Heart right ventricle (tissue), 16 donors: ENCODE results near the gene CRYAB. TPM values are rescaled to one million over a fixed set of nuclear protein-coding genes. Genes with fewer than 3 reads are reported as not detected.
A peak's percentile ranks its signal among the peaks of the same experiment; 100 is the strongest.

Source experiments
- ATAC-seq, 8 donors: fragments of 200-7000 bp; cut with Tn5 transposase; one replicate each; pipeline ENCODE4 v1.9.1; 2020; ENCODE audit warnings: mild to moderate bottlenecking in 8 of 8, moderate library complexity in 8 of 8, moderate number of reproducible peaks in 1 of 8
- DNase-seq, 2 donors: peaks; one replicate each; pipeline ENCODE4 v3.0.0-alpha.2; 2020
- H3K27ac ChIP-seq, 10 donors: fragments of 200-600 bp; sonication (generic) in 2 of 10; one replicate each; pipeline versions ENCODE4 v1.5.0 to v1.8.0; 2020 to 2022; ENCODE audit warnings: mild to moderate bottlenecking in 3 of 10
- H3K27me3 ChIP-seq, 7 donors: fragments of 200-600 bp; one replicate each; pipeline ENCODE4 v1.8.0; 2021 to 2022; ENCODE audit warnings: mild to moderate bottlenecking in 2 of 7
- H3K36me3 ChIP-seq, 9 donors: fragments of 200-600 bp; sonication (generic) in 1 of 9; one replicate each; pipeline versions ENCODE4 v1.5.0 to v1.8.0; 2020 to 2022; ENCODE audit warnings: mild to moderate bottlenecking in 2 of 9
- H3K4me1 ChIP-seq, 9 donors: fragments of 200-600 bp; sonication (generic) in 1 of 9; one replicate each; pipeline versions ENCODE4 v1.5.0 to v1.8.0; 2020 to 2022; ENCODE audit warnings: mild to moderate bottlenecking in 4 of 9
- H3K4me3 ChIP-seq, 10 donors: fragments of 200-600 bp; sonication (generic) in 2 of 10; one replicate each; pipeline versions ENCODE4 v1.5.0 to v1.8.0; 2020 to 2022; ENCODE audit warnings: mild to moderate bottlenecking in 7 of 10, moderate library complexity in 2 of 10
- H3K9me3 ChIP-seq, 11 donors: fragments of 200-600 bp in 10 of 11; sonication (generic) in 2 of 11; one replicate each; pipeline versions ENCODE4 v1.5.0 to v1.8.0; 2013 to 2022; ENCODE audit warnings: mild to moderate bottlenecking in 2 of 11, control low read depth in 1 of 11, moderate library complexity in 1 of 11
- WGBS, 2 donors: extraction: QIAGEN DNeasy Blood & Tissue Kit; methylation state at CpG; one replicate each; pipeline ENCODE4 v1.1.7; 2013; ENCODE audit warnings: inconsistent platforms in 1 of 2; 5-methylcytosine and 5-hydroxymethylcytosine counted together
- intact Hi-C, 10 donors: fragments of 100-400 bp; cut with DNase I; formaldehyde crosslinking; loops; one replicate each; pipeline versions ENCODE4 v1.11.1 to v1.14.2; 2022
- polyA plus RNA-seq, 2 donors: library from polyadenylated mRNA; stranded (reverse); fragments of 200-250 nt; gene quantifications; one replicate each; pipeline ENCODE4 v1.2.3, GENCODE V29; 2013
- total RNA-seq, 10 donors: library from RNA; stranded (reverse); fragmentation: NEBNext Ultra II Directional in 3 of 10; extraction: Animal tissue kit (Norgen Biotek cat#: 25700) in 3 of 10; gene quantifications; one replicate each; pipeline versions ENCODE4 v1.2.1 to v1.2.4, GENCODE V29; 2021 to 2023
- TF ChIP-seq, protein P1 (sequence below), 9 donors: fragments of 200-600 bp; sonication (generic) in 2 of 9; IDR thresholded peaks; one replicate each; pipeline versions ENCODE4 v1.5.0 to v1.8.0; 2021 to 2022; ENCODE audit warnings: antibody characterized with exemption in 9 of 9, mild to moderate bottlenecking in 5 of 9, moderate library complexity in 1 of 9
- donor health status: Arrhythmogenic right ventricular cardiomyopathy.
- donor health status: ischemic (EF 13 %, LVEDD 7.1; RV severe dilation, severe dysfunction).
- donor health status: healthy with polysubstance abuse.
- donor health status: DM: no; HTN: yes; CAD: no.
- donor health status: DM: no; HTN: no; CAD: no.
- donor health status: ischemic (EF 25% LVEDD 6.9; RV normal size, moderate dysfunction).
- donor health status: ischemic (EF 25% LVEDD 5.7; RV mildly dilated, moderate dysfunction).
- donor health status: healthy.
- donor health status: DM: yes; HTN: yes; CAD: no.
- donor health status: Ischemic cardiomyopathy.
- donor health status: ischemic (EF 35%, LVEDD 5.7; RV mildly dilated, moderate dysfunction).
- donor health status: nonischemic (EF 11% LVEDD 7.7; RV severe dilation, severe dysfunction).
- donor health status: DM: yes; HTN: yes; CAD: no.
- donor health status: PGD.
- donor health status: ischemic (EF 29% LVEDD 5.4; RV normal size, mild dysfunction).
- donor health status: nonischemic (EF 23%, LVEDD 6.1; RV moderate dilation, normal function).

CRYAB gene
- total and polyA plus RNA-seq, 12 donors = 7,695 to 25,436 (median 8,590) TPM

DNA sequence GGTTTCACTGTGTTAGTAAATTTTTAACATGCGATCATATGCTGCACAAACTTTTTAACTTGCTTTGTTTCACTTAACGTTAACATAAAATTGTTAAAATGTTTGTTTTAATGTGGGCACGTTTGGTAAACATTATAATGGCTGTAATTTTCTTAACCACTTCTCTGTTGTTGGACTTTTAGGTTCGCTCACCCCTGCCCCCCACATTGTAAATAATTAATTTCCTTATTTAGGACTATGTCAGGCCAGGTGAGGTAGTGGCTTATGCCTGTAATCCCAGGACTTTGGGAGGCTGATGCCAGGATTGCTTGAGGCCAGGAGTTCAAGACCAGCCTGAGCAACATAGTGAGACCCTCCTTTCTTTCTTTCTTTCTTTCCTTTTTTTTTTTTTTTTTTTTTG, 18.9 kb upstream of the CRYAB start:
- Histone ChIP-seq H3K4me1 (peaks cover 0 to 37% (median 23%) of the 10 kb centered on the region in 9 donors), H3K27me3 (no peaks in the 10 kb centered on the region), H3K9me3 (no peaks in the 10 kb centered on the region), H3K4me3 (no peak overlapping the region), H3K36me3 (no peaks in the 10 kb centered on the region), H3K27ac (no peak overlapping the region)
- 84 to 86% methylated on average over 4 of the region's 4 CpGs for WGBS, 2 donors
- intact Hi-C loops = loop anchor here in 7 of 10 donors (5.0 to 10.0 kb wide), 5 partner anchors 47 to 154 kb away; partner anchors contain the start of genes SDHD (in 2 of the 7) and TIMM8B (in 2 of the 7)
- ATAC-seq (no peak), DNase-seq (no peak)
- TF ChIP-seq, protein P1, sequence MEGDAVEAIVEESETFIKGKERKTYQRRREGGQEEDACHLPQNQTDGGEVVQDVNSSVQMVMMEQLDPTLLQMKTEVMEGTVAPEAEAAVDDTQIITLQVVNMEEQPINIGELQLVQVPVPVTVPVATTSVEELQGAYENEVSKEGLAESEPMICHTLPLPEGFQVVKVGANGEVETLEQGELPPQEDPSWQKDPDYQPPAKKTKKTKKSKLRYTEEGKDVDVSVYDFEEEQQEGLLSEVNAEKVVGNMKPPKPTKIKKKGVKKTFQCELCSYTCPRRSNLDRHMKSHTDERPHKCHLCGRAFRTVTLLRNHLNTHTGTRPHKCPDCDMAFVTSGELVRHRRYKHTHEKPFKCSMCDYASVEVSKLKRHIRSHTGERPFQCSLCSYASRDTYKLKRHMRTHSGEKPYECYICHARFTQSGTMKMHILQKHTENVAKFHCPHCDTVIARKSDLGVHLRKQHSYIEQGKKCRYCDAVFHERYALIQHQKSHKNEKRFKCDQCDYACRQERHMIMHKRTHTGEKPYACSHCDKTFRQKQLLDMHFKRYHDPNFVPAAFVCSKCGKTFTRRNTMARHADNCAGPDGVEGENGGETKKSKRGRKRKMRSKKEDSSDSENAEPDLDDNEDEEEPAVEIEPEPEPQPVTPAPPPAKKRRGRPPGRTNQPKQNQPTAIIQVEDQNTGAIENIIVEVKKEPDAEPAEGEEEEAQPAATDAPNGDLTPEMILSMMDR (IDR thresholded peaks at IDR 0.05) = no peak

DNA sequence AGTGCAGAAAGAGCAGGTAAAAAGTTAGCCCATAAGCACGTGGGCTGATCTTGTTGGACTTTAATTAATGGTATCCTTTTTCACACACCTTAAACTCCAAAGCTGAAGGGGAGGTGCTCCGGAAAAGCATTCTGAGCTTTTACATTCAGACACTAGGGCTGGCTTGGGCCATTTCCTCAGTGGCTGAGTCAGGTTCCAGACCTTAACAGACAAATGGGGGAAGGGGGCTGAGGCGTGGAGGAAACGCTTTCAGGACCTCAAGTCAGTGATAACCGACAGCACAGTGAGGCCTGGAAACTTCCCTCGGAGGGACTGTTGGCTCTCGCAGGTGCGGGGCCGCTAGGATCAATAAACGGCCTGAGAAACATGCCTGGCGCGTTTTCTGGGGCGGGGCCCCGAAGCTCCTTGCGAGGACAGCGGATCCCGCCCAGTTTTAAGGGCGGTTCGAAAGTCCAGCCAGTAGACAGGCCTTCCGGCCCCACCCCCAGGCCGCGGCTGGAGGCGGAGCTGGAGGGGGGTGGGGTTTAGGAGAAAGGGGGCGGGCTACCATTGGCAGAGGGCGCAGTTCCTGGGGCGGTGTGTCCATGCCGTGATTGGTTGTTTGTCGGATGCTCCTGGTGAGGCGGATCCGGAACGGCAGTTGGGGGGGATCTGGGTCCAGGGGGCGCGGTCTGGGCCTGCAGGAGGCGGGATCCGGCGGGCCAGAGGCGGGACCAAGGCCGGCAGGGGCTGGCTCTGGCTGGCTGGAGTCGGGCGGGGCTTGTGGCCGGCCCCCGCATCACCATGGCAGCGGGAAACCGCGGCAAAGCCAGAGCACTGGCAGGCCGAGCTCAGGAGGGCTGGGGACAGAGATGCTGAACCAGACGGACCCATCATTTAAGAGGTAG, 15.2 kb upstream of the CRYAB start:
- Histone ChIP-seq H3K4me1 (peaks cover 5 to 54% (median 40%) of the 10 kb centered on the region in 9 donors), H3K9me3 (no peaks in the 10 kb centered on the region), H3K27me3 (no peaks in the 10 kb centered on the region), H3K36me3 (no peaks in the 10 kb centered on the region), H3K27ac (peak overlapping the region; percentile 39 to 94 (median 86)), H3K4me3 (peak overlapping the region in 9 of 10 donors; percentile 22 to 58 (median 52))
- peak; percentile 95 to 97 (median 96) for ATAC-seq
- peak; percentile 96 to 97 for DNase-seq
- TF ChIP-seq, protein P1 (IDR thresholded peaks at IDR 0.05) = peak in 1 of 9 donors; percentile 5
- intact Hi-C loops = loop anchor here in 7 of 10 donors (1.0 to 10.0 kb wide), 6 partner anchors 44 to 161 kb away; partner anchors contain the start of genes CFAP68 (in 6 of the 7), FDXACB1 (in 6 of the 7), SDHD (in 3 of the 7) and TIMM8B (in 3 of the 7)
- 0 to 1% methylated on average over 45 to 47 of the region's 47 CpGs for WGBS, 2 donors

DNA sequence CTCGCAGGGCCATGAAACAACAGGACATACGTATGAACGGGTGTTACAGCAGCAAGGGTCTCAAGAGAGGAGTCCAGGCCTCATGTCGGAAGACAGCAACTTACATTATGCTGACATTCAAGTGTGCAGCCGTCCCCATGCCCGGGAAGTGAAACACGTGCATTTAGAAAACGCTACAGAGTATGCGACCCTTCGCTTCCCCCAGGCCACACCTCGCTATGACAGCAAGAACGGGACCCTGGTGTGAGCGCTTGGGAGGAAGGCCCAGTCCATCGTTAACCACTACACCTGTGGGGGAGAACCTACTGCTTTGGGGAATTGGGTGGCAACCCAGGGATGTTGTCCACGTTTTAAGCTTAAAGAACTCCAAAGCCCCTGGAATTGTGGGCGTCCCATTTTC, 14.4 kb upstream of the CRYAB start:
- H3K4me3 ChIP-seq = peak overlapping the region in 5 of 10 donors; percentile 22 to 58 (median 52)
- no peaks in the 10 kb centered on the region for H3K9me3 ChIP-seq
- H3K27ac ChIP-seq = peak overlapping the region in 9 of 10 donors; percentile 71 to 94 (median 86)
- no peaks in the 10 kb centered on the region for H3K27me3 ChIP-seq
- H3K4me1 ChIP-seq = peaks cover 5 to 56% (median 40%) of the 10 kb centered on the region in 9 donors
- DNase-seq = no peak
- WGBS, 2 donors = 92 to 93% methylated on average over 16 of the region's 16 CpGs
- intact Hi-C loops = loop anchor here in 7 of 10 donors (2.0 to 10.0 kb wide), 5 partner anchors 44 to 161 kb away; partner anchors contain the start of genes CFAP68 (in 4 of the 7), FDXACB1 (in 4 of the 7), SDHD (in 3 of the 7) and TIMM8B (in 3 of the 7)
- no peak for ATAC-seq
- H3K36me3 ChIP-seq = no peaks in the 10 kb centered on the region
- TF ChIP-seq, protein P1 (IDR thresholded peaks at IDR 0.05) = no peak

DNA sequence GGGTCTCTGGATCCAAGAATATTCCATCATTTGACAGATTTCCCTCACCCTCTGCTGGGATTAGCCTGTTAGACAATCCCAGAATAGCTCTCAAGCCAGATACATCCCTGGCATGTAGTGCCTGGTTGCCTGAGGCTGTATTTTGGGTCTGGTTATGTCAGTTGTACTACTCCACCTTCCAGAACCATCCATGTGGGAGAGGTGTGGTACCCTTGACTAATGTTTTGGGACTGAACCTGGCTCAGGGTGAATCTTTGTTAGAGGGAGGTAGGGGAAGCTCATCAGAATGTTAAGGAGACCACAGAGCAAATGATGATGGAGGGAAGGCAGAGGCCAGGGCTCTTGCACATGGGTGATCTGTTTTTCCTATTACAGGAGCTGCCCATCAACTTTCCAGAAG, 12.4 kb upstream of the CRYAB start:
- intact Hi-C loops = loop anchor here in 4 of 10 donors (5.0 to 10.0 kb wide), 3 partner anchors 47 to 161 kb away; partner anchors contain the start of genes CFAP68 (in 3 of the 4), FDXACB1 (in 3 of the 4), ALG9 (in 2 of the 4) and SDHD (in 1 of the 4)
- no peaks in the 10 kb centered on the region for H3K36me3 ChIP-seq
- peaks cover 5 to 58% (median 41%) of the 10 kb centered on the region in 9 donors for H3K4me1 ChIP-seq
- peak overlapping the region in 3 of 10 donors; percentile 31 to 43 (median 34) for H3K4me3 ChIP-seq
- no peaks in the 10 kb centered on the region for H3K9me3 ChIP-seq
- no peaks in the 10 kb centered on the region for H3K27me3 ChIP-seq
- DNase-seq = no peak
- TF ChIP-seq, protein P1 (IDR thresholded peaks at IDR 0.05) = no peak
- peak overlapping the region; percentile 70 to 95 (median 91) for H3K27ac ChIP-seq
- peak in 1 of 8 donors; percentile 27 for ATAC-seq
